NOMO-1 (cell line): Measurements from ENCODE around the gene TRMT11.
"Not testable (repeated sequence)": the region's sequence is repeated elsewhere in the genome, so short reads cannot be mapped to it uniquely, and the experiment has no call there.

ENCODE experiments used
- DNase-seq, 2 experiments: peaks; one replicate each; lab custom pipeline; 2025; ENCODE audit not compliant: unreplicated experiment in 2 of 2; lab: John Stamatoyannopoulos, UW

TRMT11 gene

GRCh38 chr6:125956506-125957390, 29.6 kb upstream of the TRMT11 start, which contains the start of gene HINT3:
Gene HINT3 (plus strand): TSS chr6:125956770. CDS start chr6:125956978, 208 bp downstream.
- peak; percentile 96 to 97 for DNase-seq

- DNase-seq = no peak
Observed at GRCh38 chr6:125957391-125957693, 29.0 kb upstream of the TRMT11 start.

- peak; percentile 21 to 74 for DNase-seq
Observed at GRCh38 chr6:125957845-125958244, 28.5 kb upstream of the TRMT11 start.

- DNase-seq = no peak
Observed at GRCh38 chr6:125959041-125959440, 27.3 kb upstream of the TRMT11 start.

GRCh38 chr6:125961117-125961516, 25.2 kb upstream of the TRMT11 start:
- no peak for DNase-seq

- DNase-seq = no peak
Observed at GRCh38 chr6:125962900-125963497, 23.3 kb upstream of the TRMT11 start.

- DNase-seq = no peak
Observed at GRCh38 chr6:125963817-125964216, 22.5 kb upstream of the TRMT11 start.

- DNase-seq = no peak
Observed at GRCh38 chr6:125966569-125966968, 19.8 kb upstream of the TRMT11 start.

GRCh38 chr6:125968493-125968892, 17.8 kb upstream of the TRMT11 start:
- no peak for DNase-seq

GRCh38 chr6:125970760-125971159, 15.6 kb upstream of the TRMT11 start:
- peak in 1 of 2 experiments; percentile 7 for DNase-seq

GRCh38 chr6:125972478-125972877, 13.9 kb upstream of the TRMT11 start:
- DNase-seq = not testable (repeated sequence)

- peak in 1 of 2 experiments; percentile 69 for DNase-seq
Observed at GRCh38 chr6:125974214-125974866, 12.0 kb upstream of the TRMT11 start.

GRCh38 chr6:125979101-125979500, 7.2 kb upstream of the TRMT11 start:
- DNase-seq = no peak

GRCh38 chr6:125981571-125982185, 4.7 kb upstream of the TRMT11 start:
- no peak for DNase-seq

- DNase-seq = no peak
Observed at GRCh38 chr6:125983246-125983945, 2.9 kb upstream of the TRMT11 start.

GRCh38 chr6:125984311-125984710, 2.0 kb upstream of the TRMT11 start:
- no peak for DNase-seq

GRCh38 chr6:125985522-125985921, 818 bp upstream of the TRMT11 start:
- DNase-seq = no peak

- peak in 1 of 2 experiments; percentile 49 for DNase-seq
Observed at GRCh38 chr6:125985979-125986300, 400 bp upstream of the TRMT11 start.

- DNase-seq = peak in 1 of 2 experiments; percentile 24
Observed at GRCh38 chr6:125987026-125987617, 782 bp downstream of the TRMT11 start.

- no peak for DNase-seq
Observed at GRCh38 chr6:125988280-125988679, 1.9 kb downstream of the TRMT11 start.
